ENCODE results near the gene TCF12. TPM values are rescaled to one million over a fixed set of nuclear protein-coding genes. Genes with fewer than 3 reads are reported as not detected.
"Not testable (repeated sequence)": the region's sequence is repeated elsewhere in the genome, so short reads cannot be mapped to it uniquely, and the experiment has no call there.

Gene TCF12
- total RNA-seq, 4 donors from 2014 or later = 105 to 446 (median 180) TPM

- Histone ChIP-seq H3K4me3 (no peak overlapping the region), H3K4me1 (peaks cover 0 to 5% (median 3%) of the 10 kb centered on the region in 4 donors), H3K36me3 (no peaks in the 10 kb centered on the region), H3K27ac (no peak overlapping the region), H3K27me3 (no peaks in the 10 kb centered on the region), H3K9me3 (no peaks in the 10 kb centered on the region)
- WGBS, 2 donors (ENCODE audit: low coverage in 1 of 2) = 86 to 91% methylated on average over 2 of the region's 2 CpGs
- DNase-seq = no peak
- intact Hi-C loops (cut with DNase I; ENCODE audit: low total_unique reads) (no loop called here), in situ Hi-C loops (cut with MboI; ENCODE audit: low pct_ligation_motif_present in 1 of 4, low pct_unique_long_range_greater_than_20kb in 1 of 4, low sequenced_read_pairs in 3 of 4) (no loop called here)
- TF ChIP-seq POLR2AphosphoS5 (IDR thresholded peaks at IDR 0.05) (no peak), EP300 (IDR thresholded peaks at IDR 0.05; ENCODE audit: low read depth) (no peak), CTCF (IDR thresholded peaks at IDR 0.05) (no peak), POLR2A (IDR thresholded peaks at IDR 0.05) (no peak)
Measured at GRCh38 chr15:57010724-57011123, 92.3 kb downstream of the TCF12 start.

- 70 to 83% methylated on average over 2 to 3 of the region's 3 CpGs for WGBS, 2 donors (ENCODE audit: low coverage in 1 of 2)
- Histone ChIP-seq H3K36me3 (no peaks in the 10 kb centered on the region), H3K4me1 (peaks cover 0 to 20% (median 5%) of the 10 kb centered on the region in 4 donors), H3K27me3 (no peaks in the 10 kb centered on the region), H3K27ac (no peak overlapping the region), H3K9me3 (no peaks in the 10 kb centered on the region), H3K4me3 (no peak overlapping the region)
- intact Hi-C loops (cut with DNase I; ENCODE audit: low total_unique reads) (no loop called here), in situ Hi-C loops (cut with MboI; ENCODE audit: low pct_ligation_motif_present in 1 of 4, low pct_unique_long_range_greater_than_20kb in 1 of 4, low sequenced_read_pairs in 3 of 4) (no loop called here)
- TF ChIP-seq POLR2A (IDR thresholded peaks at IDR 0.05) (no peak), POLR2AphosphoS5 (IDR thresholded peaks at IDR 0.05) (no peak), CTCF (IDR thresholded peaks at IDR 0.05) (no peak), EP300 (IDR thresholded peaks at IDR 0.05; ENCODE audit: low read depth) (no peak)
- no peak for DNase-seq
Measured at GRCh38 chr15:57012556-57012955, 94.1 kb downstream of the TCF12 start.

GRCh38 chr15:57014896-57015295, 96.5 kb downstream of the TCF12 start:
- peaks cover 0 to 26% (median 9%) of the 10 kb centered on the region in 4 donors for H3K4me1 ChIP-seq
- H3K27me3 ChIP-seq = not testable (repeated sequence)

GRCh38 chr15:57015360-57015759, 96.9 kb downstream of the TCF12 start:
- intact Hi-C loops (cut with DNase I; ENCODE audit: low total_unique reads) (no loop called here), in situ Hi-C loops (cut with MboI; ENCODE audit: low pct_ligation_motif_present in 1 of 4, low pct_unique_long_range_greater_than_20kb in 1 of 4, low sequenced_read_pairs in 3 of 4) (no loop called here)
- H3K27me3 ChIP-seq = no peaks in the 10 kb centered on the region
- peaks cover 0 to 27% (median 14%) of the 10 kb centered on the region in 4 donors for H3K4me1 ChIP-seq
- H3K4me3 ChIP-seq = no peak overlapping the region
- DNase-seq = no peak
- no peak overlapping the region for H3K27ac ChIP-seq
- H3K36me3 ChIP-seq = no peaks in the 10 kb centered on the region
- no peaks in the 10 kb centered on the region for H3K9me3 ChIP-seq
- TF ChIP-seq CTCF (IDR thresholded peaks at IDR 0.05) (no peak), POLR2A (IDR thresholded peaks at IDR 0.05) (no peak), POLR2AphosphoS5 (IDR thresholded peaks at IDR 0.05) (no peak), EP300 (IDR thresholded peaks at IDR 0.05; ENCODE audit: low read depth) (no peak)

More at GRCh38 chr15:57014896-57015295, 96.5 kb downstream of the TCF12 start:
- H3K9me3 ChIP-seq; H3K27ac ChIP-seq; in situ Hi-C loops (cut with MboI; ENCODE audit: low pct_ligation_motif_present in 1 of 4, low pct_unique_long_range_greater_than_20kb in 1 of 4, low sequenced_read_pairs in 3 of 4); intact Hi-C loops (cut with DNase I; ENCODE audit: low total_unique reads); H3K4me3 ChIP-seq; H3K36me3 ChIP-seq; DNase-seq: not testable (repeated sequence)
- 95% methylated on average over 4 to 5 of the region's 5 CpGs for WGBS, 2 donors (ENCODE audit: low coverage in 1 of 2)

GRCh38 chr15:57015897-57016296, 97.5 kb downstream of the TCF12 start:
- Histone ChIP-seq H3K27ac (no peak overlapping the region), H3K36me3 (no peaks in the 10 kb centered on the region), H3K4me3 (no peak overlapping the region), H3K9me3 (no peaks in the 10 kb centered on the region), H3K27me3 (no peaks in the 10 kb centered on the region), H3K4me1 (peaks cover 0 to 27% (median 14%) of the 10 kb centered on the region in 4 donors)
- 52 to 73% methylated on average over 2 of the region's 2 CpGs for whole genome bisulfite sequencing, 2 donors (ENCODE audit: low coverage in 1 of 2)
- in situ Hi-C loops (cut with MboI; ENCODE audit: low pct_ligation_motif_present in 1 of 4, low pct_unique_long_range_greater_than_20kb in 1 of 4, low sequenced_read_pairs in 3 of 4) (no loop called here), intact Hi-C loops (cut with DNase I; ENCODE audit: low total_unique reads) (no loop called here)
- DNase-seq = no peak
- TF ChIP-seq POLR2A (IDR thresholded peaks at IDR 0.05) = no peak
- TF ChIP-seq CTCF (IDR thresholded peaks at IDR 0.05) = no peak
- no peak for TF ChIP-seq POLR2AphosphoS5 (IDR thresholded peaks at IDR 0.05)
- no peak for TF ChIP-seq EP300 (IDR thresholded peaks at IDR 0.05; ENCODE audit: low read depth)

Measured in transverse colon (tissue), 4 donors.